Adrenal gland (tissue), 12 donors: Measurements from ENCODE around the gene COQ7. TPM values are rescaled to one million over a fixed set of nuclear protein-coding genes. Genes with fewer than 3 reads are reported as not detected.

Experiments
- DNase-seq, 7 donors: peaks; one replicate each; pipeline ENCODE4 v3.0.0-alpha.2; 2019 to 2020
- H3K27ac ChIP-seq, 5 donors: fragments of 200-600 bp; sonication (generic) in 4 of 5; 1 replicate in 3 of 5; 2 replicates in 2 of 5; pipeline versions ENCODE4 v1.5.1 to v1.8.0; 2016 to 2020; ENCODE audit warnings: mild to moderate bottlenecking in 1 of 5
- H3K27me3 ChIP-seq: fragments of 200-600 bp; 2 replicates; pipeline ENCODE4 v1.8.0; 2021
- H3K36me3 ChIP-seq, 2 donors: fragments of 200-600 bp; replicated peaks in 1 of 2; 1 replicate in 1 of 2; 2 replicates in 1 of 2; pipeline versions ENCODE4 v1.5.1 to v1.8.0; 2018 to 2022
- H3K4me1 ChIP-seq, 2 donors: fragments of 200-600 bp; replicated peaks in 1 of 2; 1 replicate in 1 of 2; 2 replicates in 1 of 2; pipeline versions ENCODE4 v1.5.1 to v1.8.0; 2018 to 2021
- H3K4me3 ChIP-seq, 4 donors: fragments of 200-600 bp; sonication (generic) in 3 of 4; one replicate each; pipeline ENCODE4 v1.5.1; 2016 to 2018
- H3K9me3 ChIP-seq, 3 donors: fragments of 200-600 bp; sonication (generic) in 1 of 3; replicated peaks in 1 of 3; 1 replicate in 2 of 3; 2 replicates in 1 of 3; pipeline versions ENCODE4 v1.5.1 to v1.8.0; 2016 to 2021
- POLR2A ChIP-seq, 2 donors: fragments of 450-650 bp; IDR thresholded peaks; one replicate each; pipeline ENCODE4 v1.6.1; 2017; ENCODE audit warnings: antibody characterized with exemption in 2 of 2, mild to moderate bottlenecking in 2 of 2, moderate library complexity in 1 of 2
- WGBS, 4 donors: extraction: QIAGEN DNeasy Blood & Tissue Kit in 2 of 4; methylation state at CpG; one replicate each; pipeline versions ENCODE4 v1.1.5 to v1.1.7; 2013 to 2017; 5-methylcytosine and 5-hydroxymethylcytosine counted together
- intact Hi-C, 2 donors: fragments of 100-400 bp; cut with DNase I; formaldehyde crosslinking; loops; one replicate each; pipeline versions ENCODE4 v1.14.1 to v1.15.0; 2022 to 2023
- polyA plus RNA-seq, 3 donors: library from polyadenylated mRNA; stranded (reverse); fragments of 200-250 nt in 2 of 3; fragments of 350-450 nt in 1 of 3; fragmentation: Illumina TruSeq in 1 of 3; extraction: RNeasy Lipid Tissue Mini Kit (QIAGEN cat#74804) in 1 of 3; gene quantifications; one replicate each; pipeline ENCODE4 v1.2.3, GENCODE V29; 2013 to 2014
- total RNA-seq, 9 donors: library from RNA; depleted of rRNA in 4 of 9; stranded (reverse); fragments of >200 nt in 4 of 9; fragments of 120-200 nt in 1 of 9; fragmentation: NEBNext Ultra II Directional in 1 of 9; extraction: Animal tissue kit (Norgen Biotek cat#: 25700) in 1 of 9; gene quantifications; one replicate each; pipeline versions ENCODE4 v1.1.0 to v1.2.4, GENCODE V29; 2013 to 2023
- TF ChIP-seq, protein P1 (sequence below), 6 experiments: fragments of 450-650 bp in 4 of 6; fragments of 200-600 bp in 2 of 6; sonication (generic) in 1 of 6; IDR thresholded peaks; 1 replicate in 5 of 6; 2 replicates in 1 of 6; pipeline versions ENCODE4 v1.5.1 to v1.8.0; 2016 to 2021; ENCODE audit warnings: antibody characterized with exemption in 6 of 6, mild to moderate bottlenecking in 2 of 6, moderate library complexity in 1 of 6
- donor health status: healthy with polysubstance abuse.
- donor health status: Bipolar disorder and iron deficiency.
- donor health status: DM: yes; HTN: yes; CAD: no.
- donor health status: DM: no; HTN: no; CAD: no.
- donor health status: DM: no; HTN: no; CAD: no.
- donor health status: DM: yes; HTN: yes; CAD: no.

COQ7 gene
- total and polyA plus RNA-seq, 12 donors, result 14.9 to 41.8 (median 24.8) TPM

DNA sequence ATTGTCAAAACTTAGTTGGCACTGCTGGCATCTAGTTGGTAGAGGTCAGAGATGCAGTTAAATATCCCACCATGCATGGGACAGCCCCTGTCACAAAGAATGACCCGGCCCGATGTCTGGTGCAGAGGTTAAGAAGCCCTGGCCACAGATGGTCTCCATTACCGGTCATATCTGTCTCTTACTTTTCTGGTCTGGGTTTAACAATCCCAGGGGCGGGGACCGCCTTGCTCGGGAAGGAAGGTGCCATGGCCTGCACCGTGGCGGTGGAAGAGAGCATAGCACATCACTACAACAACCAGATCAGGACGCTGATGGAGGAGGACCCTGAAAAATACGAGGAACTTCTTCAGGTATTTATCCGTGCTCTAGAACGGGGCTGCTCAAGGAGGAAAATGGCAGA is 8.1 kb downstream of the COQ7 start:
- H3K9me3 ChIP-seq, result no peaks in the 10 kb centered on the region
- no peaks in the 10 kb centered on the region for H3K27me3 ChIP-seq
- 93 to 96% (median 95%) methylated on average over 12 of the region's 12 CpGs for WGBS, 4 donors
- intact Hi-C loops, result loop anchor here in 1 of 2 donors (10.0 kb wide), 1 partner anchor 91 kb away; the partner anchor contains the start of gene TMC7
- H3K4me3 ChIP-seq, result no peak overlapping the region
- DNase-seq, result peak in 1 of 7 donors; percentile 36
- TF ChIP-seq, protein P1, sequence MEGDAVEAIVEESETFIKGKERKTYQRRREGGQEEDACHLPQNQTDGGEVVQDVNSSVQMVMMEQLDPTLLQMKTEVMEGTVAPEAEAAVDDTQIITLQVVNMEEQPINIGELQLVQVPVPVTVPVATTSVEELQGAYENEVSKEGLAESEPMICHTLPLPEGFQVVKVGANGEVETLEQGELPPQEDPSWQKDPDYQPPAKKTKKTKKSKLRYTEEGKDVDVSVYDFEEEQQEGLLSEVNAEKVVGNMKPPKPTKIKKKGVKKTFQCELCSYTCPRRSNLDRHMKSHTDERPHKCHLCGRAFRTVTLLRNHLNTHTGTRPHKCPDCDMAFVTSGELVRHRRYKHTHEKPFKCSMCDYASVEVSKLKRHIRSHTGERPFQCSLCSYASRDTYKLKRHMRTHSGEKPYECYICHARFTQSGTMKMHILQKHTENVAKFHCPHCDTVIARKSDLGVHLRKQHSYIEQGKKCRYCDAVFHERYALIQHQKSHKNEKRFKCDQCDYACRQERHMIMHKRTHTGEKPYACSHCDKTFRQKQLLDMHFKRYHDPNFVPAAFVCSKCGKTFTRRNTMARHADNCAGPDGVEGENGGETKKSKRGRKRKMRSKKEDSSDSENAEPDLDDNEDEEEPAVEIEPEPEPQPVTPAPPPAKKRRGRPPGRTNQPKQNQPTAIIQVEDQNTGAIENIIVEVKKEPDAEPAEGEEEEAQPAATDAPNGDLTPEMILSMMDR (IDR thresholded peaks at IDR 0.05), result no peak
- TF ChIP-seq POLR2A (IDR thresholded peaks at IDR 0.05), result no peak
- H3K4me1 ChIP-seq, result no peaks in the 10 kb centered on the region
- H3K27ac ChIP-seq, result no peak overlapping the region
- H3K36me3 ChIP-seq, result peaks cover 0 to 55% of the 10 kb centered on the region in 2 donors

- Histone ChIP-seq H3K27me3 (no peaks in the 10 kb centered on the region), H3K36me3 (peaks cover 0 to 49% of the 10 kb centered on the region in 2 donors), H3K4me1 (no peaks in the 10 kb centered on the region), H3K27ac (no peak overlapping the region), H3K9me3 (no peaks in the 10 kb centered on the region), H3K4me3 (no peak overlapping the region)
- intact Hi-C loops, result loop anchor here in 1 of 2 donors (10.0 kb wide), 1 partner anchor 93 kb away; the partner anchor contains the start of gene TMC7
- whole genome bisulfite sequencing, 4 donors, result 77 to 86% (median 82%) methylated on average over 6 of the region's 6 CpGs
- DNase-seq, result no peak
- no peak for TF ChIP-seq POLR2A (IDR thresholded peaks at IDR 0.05)
- TF ChIP-seq, protein P1 (IDR thresholded peaks at IDR 0.05), result no peak
Observed at GRCh38 chr16:19077879-19078278, 10.5 kb downstream of the COQ7 start.

DNA sequence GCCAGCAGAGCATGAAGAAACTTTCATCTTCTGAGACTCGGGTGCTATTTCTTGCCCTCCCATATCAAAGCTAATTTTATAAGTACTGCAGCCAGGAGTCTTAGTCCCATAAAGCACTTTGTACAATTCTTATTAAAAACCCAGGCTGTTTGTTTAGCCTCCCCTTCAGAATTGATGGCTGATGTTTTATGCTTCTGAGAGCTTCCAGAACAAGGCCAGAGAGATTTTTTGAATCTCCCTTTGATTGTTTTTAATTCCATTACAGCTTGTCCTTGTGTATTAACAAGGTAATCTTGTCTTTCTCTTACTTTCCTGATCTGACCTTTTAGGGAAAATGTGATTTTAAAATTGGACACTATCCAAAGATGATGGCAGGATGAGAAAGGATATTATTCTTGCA is 16.3 kb downstream of the COQ7 start:
- intact Hi-C loops, result loop anchor here in 1 of 2 donors (10.0 kb wide), 1 partner anchor 421 kb away; no protein-coding TSS in a partner anchor
- no peak overlapping the region for H3K27ac ChIP-seq
- H3K27me3 ChIP-seq, result no peaks in the 10 kb centered on the region
- WGBS, 4 donors, result 48 to 70% (median 57%) methylated on average over 1 of the region's 1 CpG
- peaks cover 9 to 14% of the 10 kb centered on the region in 2 donors for H3K4me1 ChIP-seq
- TF ChIP-seq POLR2A (IDR thresholded peaks at IDR 0.05), result no peak
- TF ChIP-seq, protein P1 (IDR thresholded peaks at IDR 0.05), result no peak
- no peak for DNase-seq
- H3K9me3 ChIP-seq, result no peaks in the 10 kb centered on the region
- peaks cover 0 to 6% of the 10 kb centered on the region in 2 donors for H3K36me3 ChIP-seq
- H3K4me3 ChIP-seq, result no peak overlapping the region

GRCh38 chr16:19084139-19084538 is 16.7 kb downstream of the COQ7 start:
- WGBS, 4 donors, result 81 to 88% (median 84%) methylated on average over 3 of the region's 3 CpGs
- no peaks in the 10 kb centered on the region for H3K27me3 ChIP-seq
- TF ChIP-seq POLR2A (IDR thresholded peaks at IDR 0.05), result no peak
- TF ChIP-seq, protein P1 (IDR thresholded peaks at IDR 0.05), result no peak
- H3K27ac ChIP-seq, result no peak overlapping the region
- H3K36me3 ChIP-seq, result peaks cover 0 to 1% of the 10 kb centered on the region in 2 donors
- DNase-seq, result peak in 1 of 7 donors; percentile 37
- H3K4me1 ChIP-seq, result peaks cover 9 to 14% of the 10 kb centered on the region in 2 donors
- no peaks in the 10 kb centered on the region for H3K9me3 ChIP-seq
- H3K4me3 ChIP-seq, result no peak overlapping the region
- intact Hi-C loops, result loop anchor here in 1 of 2 donors (10.0 kb wide), 1 partner anchor 421 kb away; no protein-coding TSS in a partner anchor
